HCT116 (cell line): ENCODE data around the gene CCDC3. TPM values are rescaled to one million over a fixed set of nuclear protein-coding genes. Genes with fewer than 3 reads are reported as not detected.

ENCODE experiments used
- ATAC-seq: fragments of 200-7000 bp; cut with Tn5 transposase; 2 replicates; pipeline ENCODE4 v1.9.1; 2020; ENCODE audit warnings: mild to moderate bottlenecking, moderate library complexity
- BruUV-seq: library from RNA; stranded (reverse); fragments of 400-500 nt; replicated peaks from 2 replicates; lab custom pipeline; 2021; lab: Mats Ljungman, UMichigan
- CTCF ChIA-PET: fragments of 300-600 bp; sonication (Branson Sonifier 250); formaldehyde crosslinking; loops from one replicate; lab custom pipeline; 2021; ENCODE audit warnings: antibody characterized with exemption; lab: Charles Lee
- POLR2A ChIA-PET: fragments of 300-600, 350-600 bp; sonication (Branson Sonifier 250); formaldehyde crosslinking; loops from one replicate; lab custom pipeline; 2021; ENCODE audit warnings: antibody characterized with exemption; lab: Charles Lee
- RAD21 ChIA-PET, 2 experiments: fragments of 300-600 bp; sonication (Branson Sonifier 250); formaldehyde crosslinking; loops; one replicate each; lab custom pipeline; 2023; ENCODE audit warnings: low total read pairs in 2 of 2; ENCODE audit not compliant: uncharacterized antibody in 2 of 2, unreplicated experiment in 2 of 2, low non-redundant PET in 1 of 2; lab: Charles Lee
- DNase-seq: peaks from one replicate; pipeline ENCODE4 v3.0.0-alpha.2; 2010; ENCODE audit warnings: low read depth, low spot score
- H2AFZ ChIP-seq: fragments of 200-600 bp; shearing (Covaris generic), sonication (generic); 2 replicates; pipeline ENCODE4 v1.6.1; 2017; ENCODE audit warnings: low read depth, mixed run types, mixed read lengths, antibody characterized with exemption, low read length; ENCODE audit not compliant: poor library complexity, severe bottlenecking
- H3K27ac ChIP-seq: 2 replicates; pipeline ENCODE4 v1.5.1; 2012; ENCODE audit warnings: low read depth, low read length
- H3K27me3 ChIP-seq: fragments of 200-600 bp; sonication (generic); 2 replicates; pipeline ENCODE4 v1.6.1; 2016; ENCODE audit warnings: mixed run types, low read length, mixed read lengths; ENCODE audit not compliant: insufficient read depth
- H3K36me3 ChIP-seq, 2 experiments: fragments of 200-500 bp in 1 of 2; fragments of 200-600 bp in 1 of 2; sonication (Bioruptor generic) in 1 of 2; sonication (generic) in 1 of 2; 2 replicates each; pipeline versions ENCODE4 v1.5.1 to v1.6.1; 2014 to 2016; ENCODE audit warnings: low read length in 2 of 2, inconsistent platforms in 1 of 2, mixed read lengths in 1 of 2, mixed run types in 1 of 2; ENCODE audit not compliant: insufficient read depth in 2 of 2, control insufficient read depth in 1 of 2
- H3K4me1 ChIP-seq, 2 experiments: fragments of 200-600 bp in 1 of 2; sonication (generic) in 1 of 2; 2 replicates each; pipeline versions ENCODE4 v1.5.1 to v1.6.1; 2012 to 2017; ENCODE audit warnings: low read length in 2 of 2, inconsistent platforms in 1 of 2, mild to moderate bottlenecking in 1 of 2, mixed read lengths in 1 of 2, mixed run types in 1 of 2, moderate library complexity in 1 of 2; ENCODE audit not compliant: insufficient read depth in 2 of 2, control insufficient read depth in 1 of 2
- H3K4me2 ChIP-seq: fragments of 200-600 bp; sonication (generic); 2 replicates; pipeline ENCODE4 v1.6.1; 2017; ENCODE audit warnings: mixed run types, low read length, mixed read lengths
- H3K4me3 ChIP-seq, 2 experiments: fragments of 200-600 bp in 1 of 2; sonication (generic) in 1 of 2; replicated peaks in 1 of 2; 2 replicates each; pipeline ENCODE4 v1.5.1; 2011 to 2016; ENCODE audit warnings: low read length in 2 of 2, control low read depth in 1 of 2, low read depth in 1 of 2, mild to moderate bottlenecking in 1 of 2, mixed read lengths in 1 of 2, mixed run types in 1 of 2
- H3K79me2 ChIP-seq: fragments of 200-600 bp; sonication (generic); 2 replicates; pipeline ENCODE4 v1.6.1; 2017; ENCODE audit warnings: mild to moderate bottlenecking, mixed run types, low read length, moderate library complexity, mixed read lengths; ENCODE audit not compliant: insufficient read depth
- H3K9ac ChIP-seq: fragments of 200-600 bp; sonication (generic); 2 replicates; pipeline ENCODE4 v1.6.1; 2016; ENCODE audit warnings: low read length, mixed read lengths
- H3K9me2 ChIP-seq: fragments of 200-600 bp; sonication (generic), shearing (Covaris generic); 2 replicates; pipeline ENCODE4 v1.6.1; 2017; ENCODE audit warnings: mixed run types, mild to moderate bottlenecking, moderate library complexity; ENCODE audit not compliant: insufficient read depth
- H3K9me3 ChIP-seq, 2 experiments: fragments of 200-500 bp in 1 of 2; fragments of 200-600 bp in 1 of 2; sonication (Bioruptor generic) in 1 of 2; sonication (generic) in 1 of 2; 2 replicates each; pipeline ENCODE4 v1.6.1; 2014 to 2017; ENCODE audit warnings: low read length in 2 of 2, mixed read lengths in 2 of 2, inconsistent platforms in 1 of 2, low read depth in 1 of 2, mild to moderate bottlenecking in 1 of 2, mixed run types in 1 of 2, moderate library complexity in 1 of 2; ENCODE audit not compliant: control insufficient read depth in 1 of 2, insufficient read depth in 1 of 2
- H4K20me1 ChIP-seq: fragments of 200-600 bp; sonication (generic), shearing (Covaris generic); 2 replicates; pipeline ENCODE4 v1.6.1; 2017; ENCODE audit warnings: mixed run types, mild to moderate bottlenecking, moderate library complexity; ENCODE audit not compliant: insufficient read depth
- CEBPB ChIP-seq: IDR thresholded peaks from 2 replicates; pipeline ENCODE4 v1.6.1; 2012; ENCODE audit warnings: low read depth
- EZH2 ChIP-seq: fragments of 200-600 bp; sonication (generic); IDR thresholded peaks from 2 replicates; pipeline ENCODE4 v1.6.1; 2017; ENCODE audit warnings: antibody characterized with exemption, mixed run types
- EZH2phosphoT487 ChIP-seq: fragments of 200-600 bp; IDR thresholded peaks from 2 replicates; pipeline ENCODE4 v1.6.1; 2018; ENCODE audit warnings: antibody characterized with exemption, borderline replicate concordance
- FOSL1 ChIP-seq: IDR thresholded peaks from 2 replicates; pipeline ENCODE4 v1.6.1; 2012; ENCODE audit warnings: low read depth
- JUND ChIP-seq: IDR thresholded peaks from 2 replicates; pipeline ENCODE4 v1.6.1; 2012
- POLR2AphosphoS5 ChIP-seq: IDR thresholded peaks from 2 replicates; pipeline ENCODE4 v1.6.1; 2011; ENCODE audit warnings: mild to moderate bottlenecking, low read depth, low read length, moderate library complexity
- SIN3A ChIP-seq: IDR thresholded peaks from 2 replicates; pipeline ENCODE4 v1.6.1; 2012; ENCODE audit warnings: low read depth
- SP1 ChIP-seq: IDR thresholded peaks from 2 replicates; pipeline ENCODE4 v1.6.1; 2012; ENCODE audit warnings: low read depth
- SRF ChIP-seq: IDR thresholded peaks from 2 replicates; pipeline ENCODE4 v1.6.1; 2012; ENCODE audit warnings: low read depth
- TCF7L2 ChIP-seq: IDR thresholded peaks from 2 replicates; pipeline ENCODE4 v1.7.0; 2011; ENCODE audit warnings: borderline replicate concordance, inconsistent platforms; ENCODE audit not compliant: insufficient read depth, insufficient read length; ENCODE audit errors: extremely low read depth
- YY1 ChIP-seq: IDR thresholded peaks from 2 replicates; pipeline ENCODE4 v1.6.1; 2011; ENCODE audit warnings: low read length, low read depth, moderate library complexity, mild to moderate bottlenecking; ENCODE audit not compliant: insufficient replicate concordance; ENCODE audit errors: extremely low read depth
- ZNF274 ChIP-seq: fragments of 200-500 bp; sonication (Bioruptor generic); IDR thresholded peaks from 2 replicates; pipeline ENCODE4 v1.6.1; 2014; ENCODE audit warnings: mild to moderate bottlenecking, low read depth, low read length, inconsistent platforms
- intact Hi-C: fragments of 100-400 bp; cut with micrococcal nuclease; formaldehyde crosslinking; loops from 2 replicates; pipeline ENCODE4 v1.10.0; 2022
- total RNA-seq: library from RNA; stranded (reverse); gene quantifications from one replicate; pipeline ENCODE4 v1.2.1, GENCODE V29; 2021; ENCODE audit not compliant: unreplicated experiment
- TF ChIP-seq, protein P1 (sequence below): IDR thresholded peaks from 2 replicates; pipeline ENCODE4 v1.6.1; 2012
- TF ChIP-seq, protein P2 (sequence below), 3 experiments: fragments of 200-600 bp in 1 of 3; sonication (generic) in 1 of 3; IDR thresholded peaks in 2 of 3; conservative IDR thresholded peaks in 1 of 3; 2 replicates each; pipeline ENCODE4 v1.5.1; 2012 to 2017; ENCODE audit warnings: low read depth in 2 of 3, low read length in 2 of 3, antibody characterized with exemption in 1 of 3, borderline replicate concordance in 1 of 3, control low read depth in 1 of 3, mild to moderate bottlenecking in 1 of 3, mixed read lengths in 1 of 3, mixed run types in 1 of 3, moderate library complexity in 1 of 3; ENCODE audit not compliant: insufficient read depth in 1 of 3

The CCDC3 gene
- total RNA-seq, 1 experiment from 2014 or later, result 10.5 TPM

DNA sequence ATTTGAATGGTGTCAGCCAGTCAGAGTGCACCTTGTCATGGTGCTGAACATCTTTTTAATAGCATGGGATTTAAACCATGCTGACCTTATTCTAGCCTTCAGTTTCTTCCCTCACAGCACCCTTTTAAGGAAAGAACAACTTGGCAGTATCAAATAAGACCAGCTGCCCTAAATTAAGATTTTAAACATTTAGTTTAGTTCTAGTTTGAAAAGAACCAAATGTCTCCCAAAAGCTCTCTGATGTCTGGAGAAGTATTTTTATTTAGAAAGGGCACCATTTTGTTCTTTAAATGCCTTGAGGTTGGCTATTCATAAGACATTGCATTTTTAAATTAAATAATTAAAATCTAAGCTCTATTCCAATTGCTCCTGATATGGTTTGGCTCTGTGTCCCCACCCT lies 121.1 kb downstream of the CCDC3 start:
- H3K9me2 ChIP-seq, result no peaks in the 10 kb centered on the region
- no peak overlapping the region for H3K4me2 ChIP-seq
- no peak overlapping the region for H3K4me3 ChIP-seq
- ChIA-PET RAD21 (no interaction called here), CTCF (no interaction called here), POLR2A (no interaction called here)
- TF ChIP-seq SRF (no peak), ZNF274 (no peak), JUND (no peak), SIN3A (no peak), TCF7L2 (no peak), SP1 (no peak), POLR2AphosphoS5 (no peak), FOSL1 (no peak), CEBPB (no peak), EZH2phosphoT487 (no peak), YY1 (no peak), EZH2 (no peak)
- TF ChIP-seq, protein P1, sequence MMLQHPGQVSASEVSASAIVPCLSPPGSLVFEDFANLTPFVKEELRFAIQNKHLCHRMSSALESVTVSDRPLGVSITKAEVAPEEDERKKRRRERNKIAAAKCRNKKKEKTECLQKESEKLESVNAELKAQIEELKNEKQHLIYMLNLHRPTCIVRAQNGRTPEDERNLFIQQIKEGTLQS, result no peak
- TF ChIP-seq, protein P2, sequence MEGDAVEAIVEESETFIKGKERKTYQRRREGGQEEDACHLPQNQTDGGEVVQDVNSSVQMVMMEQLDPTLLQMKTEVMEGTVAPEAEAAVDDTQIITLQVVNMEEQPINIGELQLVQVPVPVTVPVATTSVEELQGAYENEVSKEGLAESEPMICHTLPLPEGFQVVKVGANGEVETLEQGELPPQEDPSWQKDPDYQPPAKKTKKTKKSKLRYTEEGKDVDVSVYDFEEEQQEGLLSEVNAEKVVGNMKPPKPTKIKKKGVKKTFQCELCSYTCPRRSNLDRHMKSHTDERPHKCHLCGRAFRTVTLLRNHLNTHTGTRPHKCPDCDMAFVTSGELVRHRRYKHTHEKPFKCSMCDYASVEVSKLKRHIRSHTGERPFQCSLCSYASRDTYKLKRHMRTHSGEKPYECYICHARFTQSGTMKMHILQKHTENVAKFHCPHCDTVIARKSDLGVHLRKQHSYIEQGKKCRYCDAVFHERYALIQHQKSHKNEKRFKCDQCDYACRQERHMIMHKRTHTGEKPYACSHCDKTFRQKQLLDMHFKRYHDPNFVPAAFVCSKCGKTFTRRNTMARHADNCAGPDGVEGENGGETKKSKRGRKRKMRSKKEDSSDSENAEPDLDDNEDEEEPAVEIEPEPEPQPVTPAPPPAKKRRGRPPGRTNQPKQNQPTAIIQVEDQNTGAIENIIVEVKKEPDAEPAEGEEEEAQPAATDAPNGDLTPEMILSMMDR (IDR thresholded peaks at IDR 0.05 in 2 of 3, conservative IDR thresholded peaks at IDR 0.05 in 1 of 3; ENCODE audit: borderline replicate concordance in 1 of 3, insufficient read depth in 1 of 3, low read depth in 2 of 3, low read length in 2 of 3), result no peak
- no peaks in the 10 kb centered on the region for H3K79me2 ChIP-seq
- no peaks in the 10 kb centered on the region for H4K20me1 ChIP-seq
- H3K27ac ChIP-seq, result no peak overlapping the region
- no TSS peak for BruUV-seq
- H3K4me1 ChIP-seq, result no peaks in the 10 kb centered on the region
- H3K27me3 ChIP-seq, result no peaks in the 10 kb centered on the region; the same call in 1 of the 2 replicates
- H2AFZ ChIP-seq, result no peak overlapping the region
- no peak for DNase-seq
- no peak overlapping the region for H3K9ac ChIP-seq
- no peaks in the 10 kb centered on the region for H3K36me3 ChIP-seq
- intact Hi-C loops, result no loop called here
- no peaks in the 10 kb centered on the region for H3K9me3 ChIP-seq
- ATAC-seq, result no peak
